Panc1 (cell line): Measurements from ENCODE around the gene FAM217A.

ENCODE experiments used
- CTCF ChIP-seq: fragments of 450-650 bp; IDR thresholded peaks from 2 replicates; pipeline ENCODE4 v1.5.1; 2017; ENCODE audit warnings: mild to moderate bottlenecking
- POLR2AphosphoS5 ChIP-seq: IDR thresholded peaks from 2 replicates; pipeline ENCODE4 v1.6.1; 2012; ENCODE audit warnings: mild to moderate bottlenecking, low read depth, low read length, moderate library complexity
- TF ChIP-seq, protein P1 (sequence below), 2 experiments: IDR thresholded peaks; 2 replicates each; pipeline ENCODE4 v1.6.1; 2011 to 2012; ENCODE audit warnings: low read depth in 2 of 2, control low read depth in 1 of 2, low read length in 1 of 2, mild to moderate bottlenecking in 1 of 2, moderate library complexity in 1 of 2; ENCODE audit not compliant: insufficient read depth in 1 of 2

- TF ChIP-seq CTCF (no peak), POLR2AphosphoS5 (no peak)
- TF ChIP-seq, protein P1, sequence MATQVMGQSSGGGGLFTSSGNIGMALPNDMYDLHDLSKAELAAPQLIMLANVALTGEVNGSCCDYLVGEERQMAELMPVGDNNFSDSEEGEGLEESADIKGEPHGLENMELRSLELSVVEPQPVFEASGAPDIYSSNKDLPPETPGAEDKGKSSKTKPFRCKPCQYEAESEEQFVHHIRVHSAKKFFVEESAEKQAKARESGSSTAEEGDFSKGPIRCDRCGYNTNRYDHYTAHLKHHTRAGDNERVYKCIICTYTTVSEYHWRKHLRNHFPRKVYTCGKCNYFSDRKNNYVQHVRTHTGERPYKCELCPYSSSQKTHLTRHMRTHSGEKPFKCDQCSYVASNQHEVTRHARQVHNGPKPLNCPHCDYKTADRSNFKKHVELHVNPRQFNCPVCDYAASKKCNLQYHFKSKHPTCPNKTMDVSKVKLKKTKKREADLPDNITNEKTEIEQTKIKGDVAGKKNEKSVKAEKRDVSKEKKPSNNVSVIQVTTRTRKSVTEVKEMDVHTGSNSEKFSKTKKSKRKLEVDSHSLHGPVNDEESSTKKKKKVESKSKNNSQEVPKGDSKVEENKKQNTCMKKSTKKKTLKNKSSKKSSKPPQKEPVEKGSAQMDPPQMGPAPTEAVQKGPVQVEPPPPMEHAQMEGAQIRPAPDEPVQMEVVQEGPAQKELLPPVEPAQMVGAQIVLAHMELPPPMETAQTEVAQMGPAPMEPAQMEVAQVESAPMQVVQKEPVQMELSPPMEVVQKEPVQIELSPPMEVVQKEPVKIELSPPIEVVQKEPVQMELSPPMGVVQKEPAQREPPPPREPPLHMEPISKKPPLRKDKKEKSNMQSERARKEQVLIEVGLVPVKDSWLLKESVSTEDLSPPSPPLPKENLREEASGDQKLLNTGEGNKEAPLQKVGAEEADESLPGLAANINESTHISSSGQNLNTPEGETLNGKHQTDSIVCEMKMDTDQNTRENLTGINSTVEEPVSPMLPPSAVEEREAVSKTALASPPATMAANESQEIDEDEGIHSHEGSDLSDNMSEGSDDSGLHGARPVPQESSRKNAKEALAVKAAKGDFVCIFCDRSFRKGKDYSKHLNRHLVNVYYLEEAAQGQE (IDR thresholded peaks at IDR 0.05; ENCODE audit: insufficient read depth in 1 of 2, low read depth in 2 of 2, low read length in 1 of 2): no peak
These were observed 48.3 kb downstream of the FAM217A start for GRCh38 chr6:4030669-4031068.
